ENCODE measurements around the gene ATG9A. TPM values are rescaled to one million over a fixed set of nuclear protein-coding genes. Genes with fewer than 3 reads are reported as not detected.
A peak's percentile ranks its signal among the peaks of the same experiment; 100 is the strongest.

Gene ATG9A
- total and polyA plus RNA-seq, 7 experiments from 2014 or later, result 14.0 to 66.0 (median 53.5) TPM

DNA sequence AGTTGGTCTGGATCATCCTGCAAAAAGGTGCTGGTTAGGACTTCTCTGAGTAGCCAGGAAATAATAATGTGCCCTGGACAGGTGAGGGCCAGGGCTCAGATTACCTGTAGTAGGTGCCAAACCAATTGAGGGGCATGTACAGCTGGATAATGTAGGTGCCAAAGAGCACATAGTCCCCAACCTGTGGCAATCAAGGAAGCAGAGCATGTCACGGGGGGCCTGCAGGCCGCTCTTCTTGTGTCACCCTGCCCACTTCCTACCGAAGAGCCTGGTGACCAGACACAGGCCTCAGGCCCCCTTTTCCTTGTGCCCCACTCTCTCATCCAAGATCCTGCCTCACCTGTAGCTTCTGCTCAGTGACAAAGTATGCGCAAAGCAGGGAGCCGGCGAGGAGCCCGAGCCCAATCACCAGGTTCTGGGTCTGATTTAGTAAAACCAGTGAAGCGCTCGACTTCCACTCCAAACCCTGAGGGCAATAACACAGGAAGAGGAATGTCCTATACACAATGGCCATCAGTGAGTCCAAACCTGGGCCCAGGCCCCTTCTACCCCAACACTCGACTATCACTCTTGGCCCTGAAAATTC, 15.9 kb downstream of the ATG9A start:
- Mint-ChIP-seq H3K36me3 (peaks cover 0 to 18% (median 4%) of the 10 kb centered on the region in 5 donors), H3K4me3 (no peak overlapping the region), H3K27ac (peak overlapping the region in 1 of 9 donors; percentile 74), H3K9me3 (no peaks in the 10 kb centered on the region), H3K27me3 (no peaks in the 10 kb centered on the region), H3K4me1 (peaks cover 7 to 45% (median 36%) of the 10 kb centered on the region in 7 donors)
- H3K27ac ChIP-seq (ENCODE audit: low read depth, low read length), result no peak overlapping the region
- intact Hi-C loops (cut with micrococcal nuclease), result no loop called here
- CTCF ChIA-PET, result interaction anchor here (0.6 to 5.0 kb wide), 6 partner anchors 38 to 202 kb away, joined by 3 to 54 read pairs (median 16); partner anchors contain the start of genes CNPPD1, NHEJ1 and SLC23A3
- POLR2A ChIA-PET, result interaction anchor here (1.1 to 17.4 kb wide), 5 partner anchors 16 to 55 kb away, joined by 3 to 343 read pairs (median 4); partner anchors contain the start of genes ANKZF1, ATG9A, CNPPD1 and NHEJ1
- DNase-seq (no peak), ATAC-seq (no peak)
- H3K9me3 ChIP-seq (ENCODE audit: control insufficient read depth in 2 of 3, low read length in 3 of 3), result no peaks in the 10 kb centered on the region
- H3K4me3 ChIP-seq (ENCODE audit: low read length), result no peak overlapping the region
- H3K27me3 ChIP-seq (ENCODE audit: control insufficient read depth in 2 of 2, insufficient read depth in 2 of 2, low read length in 2 of 2), result no peaks in the 10 kb centered on the region
- H3K36me3 ChIP-seq (ENCODE audit: control insufficient read depth in 2 of 3, insufficient read depth in 3 of 3, low read length in 3 of 3), result peaks cover 5 to 21% (median 11%) of the 10 kb centered on the region in 3 experiments
- peaks cover 16% of the 10 kb centered on the region in 2 donors for H3K4me1 ChIP-seq (ENCODE audit: control insufficient read depth in 2 of 2, insufficient read depth in 2 of 2, low read length in 2 of 2)

DNA sequence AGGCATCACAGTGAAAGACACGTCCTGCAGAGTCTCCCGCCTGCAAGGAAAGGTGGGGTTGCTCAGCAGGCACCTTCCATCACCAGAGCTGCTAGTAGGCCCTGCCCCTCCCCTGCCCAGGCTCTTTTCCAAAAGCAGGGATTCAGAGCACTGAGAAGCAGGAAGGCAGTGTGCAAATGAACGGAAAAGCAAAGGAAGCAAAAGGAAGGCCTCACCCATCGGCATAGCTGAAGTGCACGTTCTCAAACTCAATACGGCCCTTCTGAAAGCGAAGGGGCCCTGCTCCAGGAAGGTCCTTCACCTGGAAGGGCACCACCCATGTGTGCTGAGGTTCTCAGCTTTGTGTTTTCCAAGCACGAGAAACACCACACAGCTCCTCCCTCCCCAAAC, 16.4 kb downstream of the ATG9A start:
- intact Hi-C loops (cut with micrococcal nuclease), result no loop called here

DNA sequence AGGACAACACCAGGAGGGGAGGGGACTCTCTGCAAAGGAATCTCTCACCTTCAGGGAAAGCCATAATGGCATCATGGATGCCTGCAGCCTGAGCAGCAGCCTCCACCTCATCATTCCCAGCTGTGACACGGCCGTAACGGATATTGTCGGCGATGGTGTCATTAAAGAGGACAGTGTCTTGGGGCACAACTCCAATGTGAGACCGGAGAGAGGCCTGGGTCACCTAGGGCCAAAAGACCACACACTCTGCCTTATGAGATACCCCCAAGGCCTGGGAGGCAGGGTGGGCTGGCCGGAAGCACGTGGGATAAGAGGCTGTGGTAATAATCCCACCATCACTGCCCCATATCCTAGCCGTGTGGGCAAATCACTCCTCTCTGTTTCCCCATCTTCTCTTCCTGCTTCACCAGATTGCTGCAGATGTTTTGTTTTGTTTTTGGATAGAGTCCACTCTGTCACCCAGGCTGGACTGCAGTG, 18.5 kb downstream of the ATG9A start:
- H3K9me3 Mint-ChIP-seq, result peaks cover 0 to 5% (median 0%) of the 10 kb centered on the region in 11 donors

More for the DNA sequence above, 16.4 kb downstream of the ATG9A start:
- no peak for DNase-seq
- CTCF ChIA-PET, result interaction anchor here (0.8 to 5.0 kb wide), 5 partner anchors 38 to 82 kb away, joined by 3 to 54 read pairs (median 29); partner anchors contain the start of genes CNPPD1, NHEJ1 and SLC23A3
- Mint-ChIP-seq H3K4me3 (no peak overlapping the region), H3K4me1 (peaks cover 12 to 50% (median 41%) of the 10 kb centered on the region in 7 donors), H3K9me3 (no peaks in the 10 kb centered on the region), H3K27ac (no peak overlapping the region), H3K36me3 (peaks cover 0 to 23% (median 4%) of the 10 kb centered on the region in 5 donors), H3K27me3 (no peaks in the 10 kb centered on the region)
- Histone ChIP-seq H3K36me3 (ENCODE audit: control insufficient read depth in 2 of 3, insufficient read depth in 3 of 3, low read length in 3 of 3) (peaks cover 9 to 26% (median 14%) of the 10 kb centered on the region in 3 experiments), H3K4me1 (ENCODE audit: control insufficient read depth in 2 of 2, insufficient read depth in 2 of 2, low read length in 2 of 2) (peaks cover 15 to 17% of the 10 kb centered on the region in 2 donors), H3K9me3 (ENCODE audit: control insufficient read depth in 2 of 3, low read length in 3 of 3) (no peaks in the 10 kb centered on the region), H3K27me3 (ENCODE audit: control insufficient read depth in 2 of 2, insufficient read depth in 2 of 2, low read length in 2 of 2) (no peaks in the 10 kb centered on the region), H3K4me3 (ENCODE audit: low read length) (no peak overlapping the region), H3K27ac (ENCODE audit: low read depth, low read length) (no peak overlapping the region)
- POLR2A ChIA-PET, result interaction anchor here (1.1 to 17.4 kb wide), 5 partner anchors 17 to 54 kb away, joined by 3 to 343 read pairs (median 5); partner anchors contain the start of genes ANKZF1, ATG9A, CNPPD1 and SLC23A3
- no peak for ATAC-seq

DNA sequence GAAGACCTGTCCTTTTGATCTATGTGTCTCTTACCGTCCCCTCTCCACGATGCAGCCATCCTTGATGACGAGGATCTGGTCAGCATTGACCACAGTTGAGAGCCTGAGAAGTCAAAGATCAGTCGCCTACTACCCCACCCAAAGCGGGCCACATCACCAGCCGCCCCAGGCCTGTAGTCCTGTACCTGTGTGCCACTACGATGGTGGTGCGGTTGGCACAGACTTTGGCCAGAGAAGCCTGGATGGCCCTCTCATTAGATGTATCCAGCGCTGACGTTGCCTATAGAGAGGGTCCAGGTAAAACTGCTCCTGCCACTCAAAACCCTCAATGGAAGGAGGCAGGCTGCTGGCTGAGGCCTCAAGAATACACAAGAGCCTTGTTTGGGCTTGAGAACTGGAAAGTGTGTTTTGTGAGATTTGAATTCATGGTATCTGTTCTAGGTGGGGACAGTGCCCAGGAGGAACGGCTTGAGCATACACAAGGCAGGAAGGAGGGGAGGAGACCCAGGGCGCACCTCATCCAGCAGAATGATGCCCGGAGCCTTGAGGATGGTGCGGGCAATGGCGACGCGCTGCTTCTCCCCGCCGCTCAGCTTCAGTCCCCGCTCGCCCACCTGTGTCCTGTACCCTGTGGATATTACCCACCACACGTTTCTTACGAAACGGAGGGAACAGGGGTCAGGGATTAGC, 19.1 kb downstream of the ATG9A start:
- Mint-ChIP-seq H3K27me3 (no peaks in the 10 kb centered on the region), H3K4me3 (no peak overlapping the region), H3K4me1 (peaks cover 15 to 52% (median 47%) of the 10 kb centered on the region in 7 donors), H3K9me3 (peaks cover 0 to 5% (median 0%) of the 10 kb centered on the region in 11 donors), H3K27ac (peak overlapping the region in 8 of 9 donors; percentile 78 to 98 (median 87)), H3K36me3 (peaks cover 0 to 22% (median 4%) of the 10 kb centered on the region in 5 donors)
- ChIA-PET CTCF (interaction anchor here (2.7 to 5.0 kb wide), 3 partner anchors 35 to 52 kb away, joined by 29 to 54 read pairs (median 54); partner anchors contain the start of genes CNPPD1 and NHEJ1), POLR2A (interaction anchor here (1.1 to 17.4 kb wide), 9 partner anchors 19 to 85 kb away, joined by 3 to 343 read pairs (median 7); partner anchors contain the start of genes ANKZF1, ATG9A, CNPPD1 and DNAJB2)
- H3K4me3 ChIP-seq (ENCODE audit: low read length), result no peak overlapping the region
- H3K4me1 ChIP-seq (ENCODE audit: control insufficient read depth in 2 of 2, insufficient read depth in 2 of 2, low read length in 2 of 2), result peaks cover 20 to 28% of the 10 kb centered on the region in 2 donors
- H3K9me3 ChIP-seq (ENCODE audit: control insufficient read depth in 2 of 3, low read length in 3 of 3), result no peaks in the 10 kb centered on the region
- peak in 1 of 9 donors; percentile 17 for DNase-seq
- peaks cover 9 to 33% (median 14%) of the 10 kb centered on the region in 3 experiments for H3K36me3 ChIP-seq (ENCODE audit: control insufficient read depth in 2 of 3, insufficient read depth in 3 of 3, low read length in 3 of 3)
- no peak overlapping the region for H3K27ac ChIP-seq (ENCODE audit: low read depth, low read length)
- ATAC-seq, result no peak
- no peaks in the 10 kb centered on the region for H3K27me3 ChIP-seq (ENCODE audit: control insufficient read depth in 2 of 2, insufficient read depth in 2 of 2, low read length in 2 of 2)
- intact Hi-C loops (cut with micrococcal nuclease), result no loop called here

More for the DNA sequence above, 18.5 kb downstream of the ATG9A start:
- peak overlapping the region in 6 of 10 donors; percentile 57 to 74 (median 64) for H3K4me3 Mint-ChIP-seq
- H3K9me3 ChIP-seq (ENCODE audit: control insufficient read depth in 2 of 3, low read length in 3 of 3), result no peaks in the 10 kb centered on the region
- ATAC-seq (no peak), DNase-seq (peak in 1 of 9 donors; percentile 16)
- peaks cover 19 to 26% of the 10 kb centered on the region in 2 donors for H3K4me1 ChIP-seq (ENCODE audit: control insufficient read depth in 2 of 2, insufficient read depth in 2 of 2, low read length in 2 of 2)
- intact Hi-C loops (cut with micrococcal nuclease), result loop anchor here (1.0 kb wide), 5 partner anchors 34 to 153 kb away; partner anchors contain the start of gene NHEJ1 (in 2 of the 2)
- ChIA-PET CTCF (interaction anchor here (0.8 to 5.0 kb wide), 14 partner anchors 16 to 216 kb away, joined by 3 to 54 read pairs (median 4); partner anchors contain the start of genes ATG9A, CNPPD1, NHEJ1 and SLC23A3), POLR2A (interaction anchor here (0.6 to 17.4 kb wide), 13 partner anchors 11 to 84 kb away, joined by 3 to 343 read pairs (median 7); partner anchors contain the start of genes ANKZF1, ATG9A, CNPPD1 and GLB1L)
- peak overlapping the region; percentile 70 for H3K27ac ChIP-seq (ENCODE audit: low read depth, low read length)
- H3K27ac Mint-ChIP-seq, result peak overlapping the region; percentile 86 to 96 (median 94)
- peaks cover 0 to 22% (median 4%) of the 10 kb centered on the region in 5 donors for H3K36me3 Mint-ChIP-seq
- no peaks in the 10 kb centered on the region for H3K27me3 ChIP-seq (ENCODE audit: control insufficient read depth in 2 of 2, insufficient read depth in 2 of 2, low read length in 2 of 2)
- H3K36me3 ChIP-seq (ENCODE audit: control insufficient read depth in 2 of 3, insufficient read depth in 3 of 3, low read length in 3 of 3), result peaks cover 9 to 33% (median 14%) of the 10 kb centered on the region in 3 experiments
- H3K27me3 Mint-ChIP-seq, result no peaks in the 10 kb centered on the region
- peak overlapping the region; percentile 17 for H3K4me3 ChIP-seq (ENCODE audit: low read length)
- H3K4me1 Mint-ChIP-seq, result peaks cover 15 to 51% (median 46%) of the 10 kb centered on the region in 7 donors

DNA sequence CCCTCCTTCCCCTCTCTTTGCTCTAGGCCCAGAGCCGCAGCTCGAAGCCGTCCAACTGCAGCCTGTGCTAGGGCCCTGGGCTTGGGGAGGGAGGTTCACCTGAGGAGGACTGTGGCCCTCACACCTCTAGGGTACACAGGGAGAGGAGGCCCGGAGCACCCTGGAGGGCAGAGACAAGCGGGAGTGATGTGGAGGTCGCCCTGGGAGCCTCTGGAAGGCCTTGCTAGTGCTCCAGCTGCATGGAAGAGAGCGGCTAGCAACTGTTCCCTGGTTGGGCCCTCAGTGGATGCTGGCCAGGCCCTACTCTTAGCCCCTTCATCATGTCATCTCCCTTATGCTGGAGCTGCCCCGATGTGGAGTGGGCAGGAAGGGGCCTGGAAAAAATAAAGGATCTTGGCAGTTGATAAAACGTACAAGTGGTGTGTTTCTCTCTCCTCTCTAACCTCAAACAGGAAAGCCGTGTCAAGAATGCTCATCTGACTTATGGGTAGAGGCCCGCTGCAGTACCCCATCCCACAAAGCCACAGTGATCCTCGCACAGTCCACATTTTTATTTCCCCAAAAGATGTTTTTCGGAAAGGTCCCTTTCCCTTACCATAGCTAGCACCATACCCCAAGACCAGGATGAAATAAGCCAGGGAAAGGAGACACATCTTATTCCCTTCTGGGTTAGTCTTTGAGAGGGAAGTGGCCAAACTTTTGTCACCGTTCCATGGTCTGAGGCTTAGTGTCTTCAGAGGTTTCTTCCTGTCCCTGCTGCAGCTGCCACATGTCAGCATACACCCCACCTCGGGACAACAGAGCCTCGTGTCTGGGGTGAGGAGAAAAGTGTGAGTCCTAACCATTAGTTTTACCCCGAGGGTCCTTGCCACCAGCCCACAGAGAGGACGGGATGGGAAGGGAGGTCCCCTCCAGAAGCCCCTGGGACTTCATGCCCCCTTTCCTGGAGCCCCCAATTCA, 19.9 kb downstream of the ATG9A start:
- DNase-seq, result peak in 1 of 9 donors; percentile 21
- Histone ChIP-seq H3K4me1 (ENCODE audit: control insufficient read depth in 2 of 2, insufficient read depth in 2 of 2, low read length in 2 of 2) (peaks cover 20 to 28% of the 10 kb centered on the region in 2 donors), H3K27me3 (ENCODE audit: control insufficient read depth in 2 of 2, insufficient read depth in 2 of 2, low read length in 2 of 2) (no peaks in the 10 kb centered on the region), H3K4me3 (ENCODE audit: low read length) (no peak overlapping the region), H3K36me3 (ENCODE audit: control insufficient read depth in 2 of 3, insufficient read depth in 3 of 3, low read length in 3 of 3) (peaks cover 9 to 26% (median 14%) of the 10 kb centered on the region in 3 experiments), H3K9me3 (ENCODE audit: control insufficient read depth in 2 of 3, low read length in 3 of 3) (no peaks in the 10 kb centered on the region), H3K27ac (ENCODE audit: low read depth, low read length) (peak overlapping the region; percentile 25)
- Mint-ChIP-seq H3K27ac (peak overlapping the region; percentile 81 to 98 (median 90)), H3K27me3 (no peaks in the 10 kb centered on the region), H3K9me3 (peaks cover 0 to 5% (median 0%) of the 10 kb centered on the region in 11 donors), H3K4me3 (peak overlapping the region in 4 of 10 donors; percentile 50 to 64 (median 52)), H3K4me1 (peaks cover 15 to 54% (median 47%) of the 10 kb centered on the region in 7 donors), H3K36me3 (peaks cover 0 to 22% (median 4%) of the 10 kb centered on the region in 5 donors)
- ChIA-PET POLR2A (interaction anchor here (1.0 to 17.4 kb wide), 10 partner anchors 9 to 85 kb away, joined by 3 to 343 read pairs (median 7); partner anchors contain the start of genes ABCB6, ANKZF1, ATG9A and CNPPD1), CTCF (interaction anchor here (1.2 to 4.8 kb wide), 5 partner anchors 35 to 180 kb away, joined by 3 to 54 read pairs (median 5); partner anchors contain the start of genes CNPPD1 and NHEJ1)
- intact Hi-C loops (cut with micrococcal nuclease), result loop anchor here (5.0 kb wide), 3 partner anchors 288 to 388 kb away; partner anchors contain the start of genes CHPF (in 1 of the 2), GMPPA (in 1 of the 2), STK11IP (in 1 of the 2) and TMEM198 (in 1 of the 2)
- ATAC-seq, result no peak

All from naive thymus-derived CD4-positive, alpha-beta T cell (primary cell).